ENCODE measurements around the gene FAU. TPM values are rescaled to one million over a fixed set of nuclear protein-coding genes. Genes with fewer than 3 reads are reported as not detected.

Gene FAU
- total RNA-seq (177 TPM), polyA plus RNA-seq (1,282 TPM)

GRCh38 chr11:65121865-65122696 lies at the start of gene FAU, which contains the start of gene MRPL49:
FAU (minus strand) TSS chr11:65122134; CDS start chr11:65121813, 321 bp downstream.
MRPL49 (plus strand) TSS chr11:65122321; CDS start chr11:65122347, 26 bp downstream.
- DNase-seq (ENCODE audit: extremely low spot score) = peak; percentile 88
- Histone ChIP-seq H3K27ac (ENCODE audit: low read depth) (peak within 1 kb of the TSS; percentile 91), H3K4me1 (ENCODE audit: insufficient read depth) (no peaks in the 10 kb centered on the region), H3K4me3 (ENCODE audit: low read depth, low read length) (peak within 1 kb of the TSS; percentile 71), H3K36me3 (ENCODE audit: insufficient read depth) (no peaks in the 10 kb centered on the region)
- WGBS = under 1% methylated on average over 64 of the region's 64 CpGs

GRCh38 chr11:65170058-65170534 lies 48.2 kb upstream of the FAU start, which contains the start of gene SPDYC:
SPDYC (plus strand) TSS chr11:65170233; CDS start chr11:65171358, 1,125 bp downstream.
- no peak within 1 kb of the TSS for H3K4me3 ChIP-seq (ENCODE audit: low read depth, low read length)
- DNase-seq (ENCODE audit: extremely low spot score) = no peak
- H3K36me3 ChIP-seq (ENCODE audit: insufficient read depth) = no peaks in the 10 kb centered on the region
- 93% methylated on average over 21 of the region's 21 CpGs for WGBS
- no peaks in the 10 kb centered on the region for H3K4me1 ChIP-seq (ENCODE audit: insufficient read depth)
- H3K27ac ChIP-seq (ENCODE audit: low read depth) = no peak within 1 kb of the TSS

DNA sequence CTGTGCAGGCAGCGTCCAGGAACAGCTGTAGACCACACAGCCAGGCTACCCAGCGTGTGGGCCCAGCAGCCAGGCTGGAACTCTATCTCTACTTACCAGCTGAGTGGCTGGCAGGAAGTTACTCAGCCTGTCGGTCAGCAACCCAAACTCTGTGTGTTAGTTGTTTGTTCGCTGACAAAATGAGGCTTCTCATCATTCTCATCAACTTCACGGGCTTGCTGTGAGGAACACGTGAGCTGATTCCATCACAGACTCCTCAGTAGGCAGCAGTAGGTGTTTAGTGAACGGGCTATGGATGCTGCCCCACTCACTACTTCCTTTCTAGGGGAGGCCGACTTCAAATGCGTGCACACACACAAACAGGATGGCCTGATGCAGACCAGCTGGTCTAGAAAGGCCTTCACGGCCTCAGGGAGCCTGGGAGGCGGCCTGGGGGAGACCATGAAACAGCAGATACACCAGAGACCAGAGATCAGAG lies 47.3 kb upstream of the FAU start:
- H3K27ac ChIP-seq (ENCODE audit: low read depth) = no peak overlapping the region
- 61% methylated on average over 11 of the region's 11 CpGs for WGBS
- H3K4me1 ChIP-seq (ENCODE audit: insufficient read depth) = no peaks in the 10 kb centered on the region

GRCh38 chr11:65167656-65168055 lies 45.7 kb upstream of the FAU start:
- no peak overlapping the region for H3K4me3 ChIP-seq (ENCODE audit: low read depth, low read length)
- no peak overlapping the region for H3K27ac ChIP-seq (ENCODE audit: low read depth)
- 93% methylated on average over 3 of the region's 3 CpGs for WGBS
- no peak for DNase-seq (ENCODE audit: extremely low spot score)
- no peaks in the 10 kb centered on the region for H3K36me3 ChIP-seq (ENCODE audit: insufficient read depth)
- no peaks in the 10 kb centered on the region for H3K4me1 ChIP-seq (ENCODE audit: insufficient read depth)

More for the DNA sequence above, 47.3 kb upstream of the FAU start:
- Histone ChIP-seq H3K4me3 (ENCODE audit: low read depth, low read length) (no peak overlapping the region), H3K36me3 (ENCODE audit: insufficient read depth) (no peaks in the 10 kb centered on the region)
- no peak for DNase-seq (ENCODE audit: extremely low spot score)

DNA sequence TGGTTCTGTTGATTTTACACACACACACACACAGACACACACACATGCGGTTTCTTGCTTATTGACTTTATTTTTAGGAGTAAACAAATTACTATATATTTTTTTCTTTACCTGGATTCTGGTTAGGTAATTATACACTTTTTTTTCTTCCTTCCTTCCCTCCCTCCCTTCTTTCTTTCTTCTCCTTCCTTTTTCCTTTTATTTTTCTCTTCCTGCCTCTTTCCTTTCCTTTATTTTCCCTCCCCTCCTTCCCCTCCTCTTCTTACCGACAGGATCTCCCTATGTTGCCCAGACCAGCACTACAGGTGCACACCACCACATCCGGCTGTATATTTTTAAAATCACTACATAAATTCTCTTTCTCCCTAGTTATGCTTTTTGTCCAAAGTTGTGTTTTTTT lies 45.0 kb upstream of the FAU start:
- no peak for DNase-seq (ENCODE audit: extremely low spot score)
- H3K4me1 ChIP-seq (ENCODE audit: insufficient read depth) = no peaks in the 10 kb centered on the region
- 95% methylated on average over 3 of the region's 3 CpGs for WGBS
- H3K4me3 ChIP-seq (ENCODE audit: low read depth, low read length) = no peak overlapping the region
- no peaks in the 10 kb centered on the region for H3K36me3 ChIP-seq (ENCODE audit: insufficient read depth)
- no peak overlapping the region for H3K27ac ChIP-seq (ENCODE audit: low read depth)

- WGBS = 35% methylated on average over 31 of the region's 31 CpGs
- no peak overlapping the region for H3K27ac ChIP-seq (ENCODE audit: low read depth)
Measured at GRCh38 chr11:65165410-65166317, 43.7 kb upstream of the FAU start.

GRCh38 chr11:65163684-65164083 lies 41.8 kb upstream of the FAU start:
- H3K36me3 ChIP-seq (ENCODE audit: insufficient read depth) = no peaks in the 10 kb centered on the region
- no peaks in the 10 kb centered on the region for H3K4me1 ChIP-seq (ENCODE audit: insufficient read depth)
- no peak overlapping the region for H3K27ac ChIP-seq (ENCODE audit: low read depth)
- DNase-seq (ENCODE audit: extremely low spot score) = no peak
- H3K4me3 ChIP-seq (ENCODE audit: low read depth, low read length) = no peak overlapping the region
- 74% methylated on average over 2 of the region's 2 CpGs for WGBS

More at GRCh38 chr11:65165410-65166317, 43.7 kb upstream of the FAU start:
- Histone ChIP-seq H3K4me3 (ENCODE audit: low read depth, low read length) (peak overlapping the region; percentile 11), H3K4me1 (ENCODE audit: insufficient read depth) (no peaks in the 10 kb centered on the region), H3K36me3 (ENCODE audit: insufficient read depth) (no peaks in the 10 kb centered on the region)
- no peak for DNase-seq (ENCODE audit: extremely low spot score)

DNA sequence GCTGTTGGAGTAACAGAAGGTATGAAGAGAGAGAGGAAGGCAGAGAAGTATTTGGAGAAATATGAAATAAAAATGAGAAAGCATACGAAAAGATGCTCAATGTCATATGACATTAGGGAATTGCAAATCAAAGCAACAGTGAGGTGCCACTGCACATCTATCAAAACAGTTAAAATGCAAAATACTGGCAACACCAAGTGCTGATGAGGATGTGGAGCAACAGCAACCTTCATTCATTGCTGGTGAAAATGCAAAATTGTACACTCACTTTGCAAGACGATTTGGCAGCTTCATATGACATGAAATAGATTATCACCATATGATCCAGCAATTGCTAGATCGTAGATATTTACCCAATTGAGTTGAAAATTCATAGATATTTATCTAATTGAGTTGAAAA lies 38.7 kb upstream of the FAU start:
- WGBS = 69% methylated on average over 3 of the region's 3 CpGs
- no peaks in the 10 kb centered on the region for H3K36me3 ChIP-seq (ENCODE audit: insufficient read depth)
- no peaks in the 10 kb centered on the region for H3K4me1 ChIP-seq (ENCODE audit: insufficient read depth)
- H3K27ac ChIP-seq (ENCODE audit: low read depth) = no peak overlapping the region
- no peak overlapping the region for H3K4me3 ChIP-seq (ENCODE audit: low read depth, low read length)
- DNase-seq (ENCODE audit: extremely low spot score) = no peak

DNA sequence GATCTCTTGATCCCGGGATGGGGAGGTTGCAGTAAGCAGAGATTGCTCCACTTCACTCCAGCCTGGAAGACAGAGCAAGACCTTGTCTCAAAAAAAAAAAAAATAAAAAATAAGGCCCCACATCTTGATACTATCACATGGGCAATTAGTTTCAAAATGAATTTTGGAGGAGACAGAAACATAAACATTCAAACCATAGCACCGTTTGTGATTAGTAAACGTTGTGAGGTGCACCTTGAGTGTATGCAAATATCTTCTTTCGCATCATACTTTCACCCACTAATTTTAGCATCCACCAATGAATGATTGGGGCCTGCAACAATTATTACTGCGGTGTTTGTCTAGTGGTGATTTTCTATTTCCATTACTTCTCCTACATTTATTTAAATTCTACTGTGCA lies 37.1 kb upstream of the FAU start:
- no peak overlapping the region for H3K27ac ChIP-seq (ENCODE audit: low read depth)
- no peak overlapping the region for H3K4me3 ChIP-seq (ENCODE audit: low read depth, low read length)
- DNase-seq (ENCODE audit: extremely low spot score) = no peak
- no peaks in the 10 kb centered on the region for H3K4me1 ChIP-seq (ENCODE audit: insufficient read depth)
- H3K36me3 ChIP-seq (ENCODE audit: insufficient read depth) = no peaks in the 10 kb centered on the region
- WGBS = 74% methylated on average over 5 of the region's 5 CpGs

- no peaks in the 10 kb centered on the region for H3K36me3 ChIP-seq (ENCODE audit: insufficient read depth)
- no peak overlapping the region for H3K27ac ChIP-seq (ENCODE audit: low read depth)
- whole genome bisulfite sequencing = 72% methylated on average over 3 of the region's 3 CpGs
- H3K4me1 ChIP-seq (ENCODE audit: insufficient read depth) = no peaks in the 10 kb centered on the region
- H3K4me3 ChIP-seq (ENCODE audit: low read depth, low read length) = no peak overlapping the region
- no peak for DNase-seq (ENCODE audit: extremely low spot score)
Measured at GRCh38 chr11:65157336-65157735, 35.4 kb upstream of the FAU start.

- no peak for DNase-seq (ENCODE audit: extremely low spot score)
- Histone ChIP-seq H3K27ac (ENCODE audit: low read depth) (no peak overlapping the region), H3K4me1 (ENCODE audit: insufficient read depth) (no peaks in the 10 kb centered on the region), H3K4me3 (ENCODE audit: low read depth, low read length) (no peak overlapping the region), H3K36me3 (ENCODE audit: insufficient read depth) (no peaks in the 10 kb centered on the region)
- WGBS = 93% methylated on average over 3 of the region's 3 CpGs
Measured at GRCh38 chr11:65156926-65157325, 35.0 kb upstream of the FAU start.

DNA sequence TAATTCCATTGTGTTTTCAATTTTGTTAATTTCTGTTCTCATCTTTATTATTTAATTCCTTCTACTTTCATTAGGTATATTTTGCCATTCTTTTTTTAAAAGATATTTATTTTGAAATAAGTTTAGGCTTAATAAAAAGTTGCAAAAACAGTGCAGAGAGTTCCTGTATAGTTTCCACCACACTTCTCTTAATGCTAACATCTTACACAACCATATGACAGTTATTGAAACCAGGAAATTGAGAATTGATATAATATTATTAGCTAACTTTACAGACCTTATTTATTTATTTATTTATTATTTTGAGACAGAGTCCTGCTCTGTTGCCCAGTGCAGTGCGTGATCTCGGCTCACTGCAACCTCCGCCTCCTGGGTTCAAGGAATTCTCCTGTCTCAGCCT lies 34.3 kb upstream of the FAU start:
- Histone ChIP-seq H3K4me3 (ENCODE audit: low read depth, low read length) (no peak overlapping the region), H3K36me3 (ENCODE audit: insufficient read depth) (no peaks in the 10 kb centered on the region), H3K27ac (ENCODE audit: low read depth) (no peak overlapping the region), H3K4me1 (ENCODE audit: insufficient read depth) (no peaks in the 10 kb centered on the region)
- WGBS = 95% methylated on average over 3 of the region's 3 CpGs
- DNase-seq (ENCODE audit: extremely low spot score) = no peak

- DNase-seq (ENCODE audit: extremely low spot score) = no peak
- no peak overlapping the region for H3K27ac ChIP-seq (ENCODE audit: low read depth)
- H3K4me1 ChIP-seq (ENCODE audit: insufficient read depth) = no peaks in the 10 kb centered on the region
- no peaks in the 10 kb centered on the region for H3K36me3 ChIP-seq (ENCODE audit: insufficient read depth)
- WGBS = 67% methylated on average over 2 of the region's 2 CpGs
- H3K4me3 ChIP-seq (ENCODE audit: low read depth, low read length) = no peak overlapping the region
Measured at GRCh38 chr11:65152122-65152521, 30.2 kb upstream of the FAU start.
